ENCODE results near the gene DIAPH2.
"Not testable (repeated sequence)": the region's sequence is repeated elsewhere in the genome, so short reads cannot be mapped to it uniquely, and the experiment has no call there.

DIAPH2 gene

DNA sequence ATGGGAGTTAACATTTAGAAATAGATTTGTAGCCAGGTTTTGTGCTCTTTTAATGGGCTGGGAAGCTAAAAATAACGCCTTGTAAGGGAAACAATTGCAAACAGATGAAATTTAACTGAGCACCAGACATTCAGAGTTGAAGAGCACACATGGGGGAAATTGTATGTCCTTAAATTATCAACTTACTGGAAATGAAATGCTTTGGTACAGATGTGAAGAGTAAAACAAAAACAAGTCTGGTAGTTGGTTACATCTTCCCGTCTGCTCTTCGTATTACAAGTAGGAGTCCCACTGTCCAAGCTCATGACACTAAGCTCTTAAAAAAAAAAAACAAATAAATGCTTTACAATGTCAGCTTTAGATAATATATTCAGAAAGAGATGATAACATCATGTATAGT is 139.5 kb downstream of the DIAPH2 start:
- Mint-ChIP-seq H3K9me3 (no peaks in the 10 kb centered on the region), H3K27me3 (no peaks in the 10 kb centered on the region), H3K4me3 (no peak overlapping the region), H3K27ac (no peak overlapping the region), H3K36me3 (no peaks in the 10 kb centered on the region), H3K4me1 (no peaks in the 10 kb centered on the region)
- no peak for DNase-seq
- CTCF ChIA-PET: no interaction called here

DNA sequence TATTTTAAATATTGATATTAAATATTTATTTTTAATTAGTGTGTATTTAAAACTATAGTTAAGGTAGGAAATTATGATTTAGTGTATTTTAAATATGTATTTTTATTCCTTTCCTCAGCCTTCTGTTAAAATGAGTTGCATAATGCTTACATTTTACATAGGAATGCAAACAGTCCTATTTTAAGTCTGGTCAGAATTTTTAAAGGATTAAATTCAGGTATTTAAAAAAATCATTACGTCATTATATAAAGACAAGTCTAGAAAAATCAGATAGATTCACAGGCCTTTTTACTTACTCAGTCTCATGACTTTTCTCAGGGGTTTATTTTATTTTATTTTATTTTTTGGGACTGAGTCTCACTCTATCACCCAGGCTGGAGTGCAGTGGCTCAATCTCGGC is 148.7 kb downstream of the DIAPH2 start:
- Mint-ChIP-seq H3K27me3 (no peaks in the 10 kb centered on the region), H3K9me3 (no peaks in the 10 kb centered on the region), H3K36me3 (no peaks in the 10 kb centered on the region), H3K27ac (no peak overlapping the region), H3K4me1 (no peaks in the 10 kb centered on the region), H3K4me3 (no peak overlapping the region)
- no peak for DNase-seq
- CTCF ChIA-PET: no interaction called here

DNA sequence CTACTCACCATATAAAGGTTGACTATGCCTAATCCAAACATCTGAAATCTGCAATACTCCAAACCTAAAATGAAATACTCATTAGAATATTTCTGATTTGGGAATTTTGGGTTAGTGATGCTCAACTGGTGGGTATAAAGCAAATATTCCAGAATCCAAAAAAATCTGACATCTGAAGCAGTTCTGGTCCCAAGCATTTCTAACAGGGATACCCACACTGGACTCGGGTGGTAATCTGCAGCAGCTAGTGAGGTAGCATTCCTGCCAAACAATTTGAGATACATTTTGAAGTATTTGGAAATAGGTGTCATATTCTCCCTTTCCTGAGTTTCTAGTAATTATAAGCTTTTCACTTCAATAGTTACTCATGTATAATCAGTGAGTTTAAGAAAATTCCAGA is 149.5 kb downstream of the DIAPH2 start:
- H3K36me3 Mint-ChIP-seq: no peaks in the 10 kb centered on the region
- H3K4me1 Mint-ChIP-seq: no peaks in the 10 kb centered on the region
- no peak overlapping the region for H3K4me3 Mint-ChIP-seq
- no peaks in the 10 kb centered on the region for H3K9me3 Mint-ChIP-seq
- CTCF ChIA-PET: no interaction called here
- no peaks in the 10 kb centered on the region for H3K27me3 Mint-ChIP-seq
- DNase-seq: no peak
- no peak overlapping the region for H3K27ac Mint-ChIP-seq

DNA sequence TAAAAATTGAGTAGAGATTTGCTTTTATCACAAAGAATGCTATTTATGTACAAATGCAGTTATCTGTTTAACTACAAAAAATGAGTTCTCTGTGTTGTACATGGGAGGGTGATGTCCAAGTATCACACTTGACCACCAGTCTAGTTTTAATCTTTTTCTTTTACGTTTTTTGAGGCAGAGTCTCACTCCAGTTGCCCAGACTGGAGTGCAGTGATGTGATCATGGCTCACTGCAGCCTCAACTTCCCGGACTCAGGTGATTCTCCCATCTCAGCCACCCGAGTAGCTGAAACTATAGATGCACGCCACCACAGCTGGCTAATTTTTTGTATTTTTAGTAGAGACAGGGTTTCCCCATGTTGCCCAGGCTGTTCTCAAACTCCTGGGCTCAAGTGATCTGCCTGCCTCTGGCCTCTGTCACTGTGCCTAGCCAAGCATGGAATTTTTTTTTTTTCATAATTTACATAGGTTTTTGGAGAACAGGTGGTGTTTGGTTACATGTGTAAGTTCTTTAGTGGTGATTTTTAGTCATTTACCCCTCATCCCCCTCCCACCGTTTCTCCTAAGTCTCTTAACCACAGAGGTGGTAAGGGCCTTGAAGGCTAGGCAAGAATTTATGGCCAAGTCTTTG is 151.1 kb downstream of the DIAPH2 start:
- Mint-ChIP-seq H3K4me1 (no peaks in the 10 kb centered on the region), H3K27ac (no peak overlapping the region), H3K9me3 (no peaks in the 10 kb centered on the region), H3K4me3 (no peak overlapping the region), H3K27me3 (no peaks in the 10 kb centered on the region), H3K36me3 (no peaks in the 10 kb centered on the region)
- CTCF ChIA-PET: no interaction called here
- DNase-seq: no peak

DNA sequence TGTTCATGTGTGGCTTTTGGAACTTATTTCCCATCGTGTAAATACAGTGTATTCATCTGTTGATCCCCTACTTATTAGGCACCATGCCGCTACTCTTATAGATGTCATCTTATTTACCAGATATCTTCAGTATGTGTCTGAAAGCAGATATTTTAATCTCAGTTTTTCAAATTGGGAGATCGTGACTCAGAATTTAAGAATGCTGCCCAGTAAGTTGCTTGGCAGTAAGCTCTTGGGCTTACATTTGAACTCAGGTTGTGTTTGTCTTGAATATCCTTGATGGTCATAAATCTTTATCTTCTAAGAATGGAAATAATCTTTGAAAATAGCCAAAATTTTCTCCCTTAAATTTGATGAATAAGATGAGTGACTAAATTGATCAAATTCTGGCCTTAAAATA is 153.2 kb downstream of the DIAPH2 start:
- CTCF ChIA-PET: no interaction called here
- Mint-ChIP-seq H3K4me1 (no peaks in the 10 kb centered on the region), H3K27me3 (no peaks in the 10 kb centered on the region), H3K27ac (no peak overlapping the region), H3K9me3 (no peaks in the 10 kb centered on the region), H3K36me3 (no peaks in the 10 kb centered on the region), H3K4me3 (no peak overlapping the region)
- DNase-seq: no peak

DNA sequence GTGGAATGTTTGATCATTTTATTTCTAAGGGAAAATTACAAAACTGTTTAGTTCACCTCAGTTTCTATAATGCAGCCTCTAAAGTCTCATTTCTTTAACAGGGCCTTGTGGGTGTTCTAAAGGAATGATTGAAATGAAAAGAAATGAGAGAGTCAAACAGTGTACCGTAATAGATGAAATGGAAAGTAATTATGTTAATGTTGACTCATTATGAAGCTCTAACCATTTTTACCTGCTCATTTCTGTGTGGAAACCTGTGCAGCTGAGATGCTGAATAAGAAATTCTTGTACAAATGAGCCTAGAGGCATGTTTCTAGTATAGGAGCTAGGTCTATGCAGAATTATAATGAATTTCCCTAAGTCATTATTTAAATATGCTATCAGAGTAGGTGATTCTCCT is 153.9 kb downstream of the DIAPH2 start:
- H3K27me3 Mint-ChIP-seq: no peaks in the 10 kb centered on the region
- no peaks in the 10 kb centered on the region for H3K4me1 Mint-ChIP-seq
- no peaks in the 10 kb centered on the region for H3K9me3 Mint-ChIP-seq
- no peak overlapping the region for H3K27ac Mint-ChIP-seq
- H3K4me3 Mint-ChIP-seq: no peak overlapping the region
- CTCF ChIA-PET: no interaction called here
- DNase-seq: no peak
- H3K36me3 Mint-ChIP-seq: no peaks in the 10 kb centered on the region

DNA sequence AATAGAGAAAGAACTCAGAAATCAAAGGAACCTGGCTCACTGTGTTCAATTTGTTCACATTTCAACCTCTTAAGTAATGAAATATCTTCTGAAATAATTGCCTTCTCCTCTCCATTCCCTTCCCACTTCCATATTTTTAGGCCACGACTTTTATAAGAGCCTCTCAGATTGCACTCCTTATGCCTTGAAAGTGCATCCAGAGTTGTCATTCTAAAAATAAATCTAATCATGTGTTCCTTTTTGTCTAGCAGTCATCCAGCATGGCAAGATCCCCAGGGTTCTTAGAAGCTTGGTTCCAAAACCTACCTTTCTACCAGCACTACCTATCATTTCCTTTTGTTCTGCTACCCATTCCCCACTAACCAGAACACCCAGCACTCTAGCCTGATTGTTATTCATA is 156.7 kb downstream of the DIAPH2 start:
- DNase-seq: no peak
- Mint-ChIP-seq H3K4me1 (no peaks in the 10 kb centered on the region), H3K27ac (no peak overlapping the region), H3K9me3 (no peaks in the 10 kb centered on the region), H3K27me3 (no peaks in the 10 kb centered on the region), H3K36me3 (no peaks in the 10 kb centered on the region), H3K4me3 (no peak overlapping the region)
- CTCF ChIA-PET: no interaction called here

DNA sequence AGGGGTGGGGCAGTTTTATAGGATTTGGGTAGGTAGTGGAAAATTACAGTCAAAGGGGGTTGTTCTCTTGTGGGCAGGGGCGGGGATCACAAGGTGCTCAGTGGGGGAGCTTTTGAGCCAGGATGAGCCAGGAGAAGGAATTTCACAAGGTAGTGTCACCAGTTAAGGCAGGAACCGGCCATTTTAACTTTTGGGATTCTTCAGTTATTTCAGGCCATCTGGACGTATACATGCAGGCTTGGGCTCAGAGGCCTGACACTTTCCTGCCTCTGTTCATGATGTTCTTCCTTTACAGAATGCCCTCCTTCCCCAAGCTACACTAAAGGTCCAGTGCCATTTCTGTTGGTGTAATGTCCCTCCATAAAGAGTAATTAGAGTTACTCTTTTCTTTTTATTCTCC is 157.2 kb downstream of the DIAPH2 start:
- H3K4me3 Mint-ChIP-seq, H3K9me3 Mint-ChIP-seq, H3K4me1 Mint-ChIP-seq, H3K36me3 Mint-ChIP-seq, H3K27ac Mint-ChIP-seq, H3K27me3 Mint-ChIP-seq, CTCF ChIA-PET, DNase-seq: not testable (repeated sequence)

DNA sequence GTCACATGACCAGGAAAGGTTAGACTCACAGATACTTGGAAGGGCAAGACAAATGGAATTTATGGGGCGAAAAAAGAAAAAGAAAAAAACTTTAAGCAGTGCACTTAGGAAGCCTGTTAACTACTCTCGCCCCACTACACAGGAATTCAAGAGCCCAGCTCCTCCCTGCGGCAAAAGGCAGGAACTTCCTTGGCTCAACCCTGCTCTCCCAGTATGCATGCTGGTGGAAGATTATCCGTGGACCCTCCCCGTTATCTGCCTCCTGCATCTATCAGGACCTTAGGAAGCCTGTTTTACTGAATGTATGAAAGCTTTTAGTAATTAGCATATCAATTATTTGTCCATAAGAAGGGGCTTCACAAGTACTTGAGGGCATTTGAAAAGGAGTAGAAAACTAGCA is 158.9 kb downstream of the DIAPH2 start:
- Mint-ChIP-seq H3K27me3 (no peaks in the 10 kb centered on the region), H3K9me3 (no peaks in the 10 kb centered on the region), H3K36me3 (no peaks in the 10 kb centered on the region), H3K4me1 (no peaks in the 10 kb centered on the region), H3K4me3 (no peak overlapping the region), H3K27ac (no peak overlapping the region)
- CTCF ChIA-PET: no interaction called here
- no peak for DNase-seq

DNA sequence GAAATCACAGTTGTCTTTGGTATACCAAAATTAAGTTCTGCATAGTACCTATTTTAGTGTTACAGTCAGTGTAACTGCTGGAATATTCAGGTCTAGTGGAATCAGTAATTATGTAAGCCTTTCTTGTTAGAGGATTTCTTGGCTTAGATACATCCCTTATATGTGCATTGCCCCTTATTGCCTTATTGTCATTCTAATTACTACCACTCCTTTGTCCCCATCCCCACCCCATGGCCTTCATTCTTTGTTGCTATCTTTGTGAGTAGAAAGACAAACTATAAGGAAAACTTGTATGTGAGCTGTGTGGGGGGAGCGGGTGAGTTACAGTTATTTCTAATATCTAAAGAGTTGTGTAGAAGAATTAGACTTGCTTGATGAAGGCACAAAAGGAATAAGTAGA is 162.2 kb downstream of the DIAPH2 start:
- CTCF ChIA-PET: no interaction called here
- Mint-ChIP-seq H3K36me3 (no peaks in the 10 kb centered on the region), H3K27ac (no peak overlapping the region), H3K4me1 (no peaks in the 10 kb centered on the region), H3K4me3 (no peak overlapping the region), H3K9me3 (no peaks in the 10 kb centered on the region), H3K27me3 (no peaks in the 10 kb centered on the region)
- DNase-seq: no peak

DNA sequence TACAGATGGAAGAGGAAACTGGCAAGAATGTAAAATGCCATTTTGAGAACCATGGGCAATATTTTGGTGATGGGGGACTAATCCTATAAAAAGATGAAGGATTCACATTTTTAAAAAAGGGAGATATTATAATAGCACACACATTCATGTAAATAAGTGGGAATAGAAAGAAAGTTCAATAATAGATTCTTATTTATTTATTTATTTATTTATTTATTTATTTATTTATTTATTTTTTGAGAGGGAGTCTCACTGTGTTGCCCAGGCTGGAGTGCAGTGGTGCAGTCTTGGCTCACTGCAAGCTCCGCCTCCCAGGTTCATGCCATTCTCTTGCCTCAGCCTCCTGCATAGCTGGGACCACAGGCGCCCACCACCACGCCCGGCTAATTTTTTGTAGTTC is 174.8 kb downstream of the DIAPH2 start:
- H3K27ac Mint-ChIP-seq, H3K36me3 Mint-ChIP-seq, DNase-seq, H3K4me3 Mint-ChIP-seq, H3K27me3 Mint-ChIP-seq, H3K9me3 Mint-ChIP-seq, H3K4me1 Mint-ChIP-seq, CTCF ChIA-PET: not testable (repeated sequence)

DNA sequence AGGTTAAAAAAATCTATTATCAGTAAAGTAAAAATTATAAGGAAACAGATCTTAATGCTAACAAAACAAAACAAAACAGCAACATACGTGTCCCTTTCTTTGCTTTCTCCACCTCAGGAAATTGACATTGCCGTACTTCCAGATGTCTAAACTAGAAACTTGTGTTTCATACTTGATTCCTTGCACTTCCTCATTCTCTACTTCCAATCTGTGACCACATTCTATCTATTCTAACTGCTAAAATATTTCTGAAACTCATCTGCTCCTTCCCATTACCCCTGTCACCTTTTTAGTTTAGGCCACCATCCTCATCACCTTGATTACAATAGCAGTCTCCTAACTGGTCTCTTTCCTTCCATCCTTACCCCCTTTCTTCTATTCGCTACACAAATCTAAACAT is 176.6 kb downstream of the DIAPH2 start:
- no peaks in the 10 kb centered on the region for H3K9me3 Mint-ChIP-seq
- no peak overlapping the region for H3K4me3 Mint-ChIP-seq
- no peak for DNase-seq
- H3K27ac Mint-ChIP-seq: no peak overlapping the region
- CTCF ChIA-PET: no interaction called here
- no peaks in the 10 kb centered on the region for H3K27me3 Mint-ChIP-seq
- H3K36me3 Mint-ChIP-seq: no peaks in the 10 kb centered on the region
- no peaks in the 10 kb centered on the region for H3K4me1 Mint-ChIP-seq

DNA sequence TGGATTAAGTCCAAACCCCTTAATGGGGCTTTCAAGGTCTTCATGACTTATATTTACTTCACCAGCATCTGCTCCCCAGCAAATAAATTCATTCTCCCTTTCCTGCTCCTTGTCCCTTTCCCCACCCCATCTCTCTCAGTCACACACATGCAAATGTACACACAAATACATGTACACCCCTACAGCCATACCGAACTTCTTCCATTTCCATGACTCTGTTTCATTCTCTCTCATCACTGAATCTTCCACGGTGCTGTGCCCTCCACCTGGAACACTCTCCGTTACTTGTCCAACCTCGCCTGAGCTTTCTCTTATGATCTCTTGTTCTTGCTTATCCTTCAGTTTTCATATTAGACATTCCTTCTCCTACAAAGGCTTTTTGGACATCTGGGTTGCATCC is 177.0 kb downstream of the DIAPH2 start:
- Mint-ChIP-seq H3K9me3 (no peaks in the 10 kb centered on the region), H3K27me3 (no peaks in the 10 kb centered on the region), H3K4me3 (no peak overlapping the region), H3K36me3 (no peaks in the 10 kb centered on the region), H3K27ac (no peak overlapping the region), H3K4me1 (no peaks in the 10 kb centered on the region)
- CTCF ChIA-PET: no interaction called here
- no peak for DNase-seq

DNA sequence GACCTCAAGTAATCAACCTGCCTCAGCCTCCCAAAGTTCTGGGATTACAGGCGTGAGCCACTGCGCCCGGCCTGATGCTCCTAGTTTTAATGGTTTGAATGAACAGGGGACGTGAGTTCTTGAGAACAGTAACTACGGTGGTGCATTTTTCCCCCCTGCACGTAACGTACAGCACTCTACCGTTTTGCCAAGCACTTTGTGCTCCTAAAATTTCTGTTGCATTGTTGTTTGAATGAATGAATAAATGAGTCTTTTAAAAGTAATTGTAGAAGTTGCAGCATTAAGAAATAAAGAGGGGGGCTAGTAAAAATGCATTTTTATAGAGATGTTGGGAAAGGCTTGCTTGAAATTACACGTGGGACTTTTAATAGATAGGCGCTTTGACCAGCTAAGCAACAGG is 199.0 kb downstream of the DIAPH2 start, which contains the start of gene RPA4:
RPA4 (plus strand) TSS at position 301 of the 400 bp plus-strand sequence. CDS start 403 bp downstream, outside the sequence.
- no peak for DNase-seq
- Mint-ChIP-seq H3K4me1 (no peaks in the 10 kb centered on the region), H3K36me3 (no peaks in the 10 kb centered on the region), H3K27me3 (no peaks in the 10 kb centered on the region), H3K27ac (no peak within 1 kb of the TSS), H3K4me3 (no peak within 1 kb of the TSS), H3K9me3 (no peaks in the 10 kb centered on the region)
- CTCF ChIA-PET: no interaction called here

DNA sequence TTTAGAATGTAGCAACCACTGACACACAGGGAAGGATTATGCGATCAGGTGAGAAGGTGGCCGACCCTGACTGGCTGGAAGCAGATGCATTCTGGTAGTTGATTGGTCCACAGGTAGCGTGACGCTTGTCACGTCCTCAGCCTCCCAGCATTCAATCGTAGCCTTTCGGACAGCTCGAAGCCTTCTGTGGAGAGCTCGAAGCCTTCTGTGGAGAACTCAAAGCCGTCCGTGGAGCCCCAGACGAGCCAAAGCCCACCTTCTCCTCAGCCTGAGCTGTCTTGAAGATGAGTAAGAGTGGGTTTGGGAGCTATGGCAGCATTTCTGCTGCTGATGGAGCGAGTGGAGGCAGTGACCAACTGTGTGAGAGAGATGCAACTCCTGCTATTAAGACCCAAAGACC is 199.4 kb downstream of the DIAPH2 start:
- Mint-ChIP-seq H3K9me3 (no peaks in the 10 kb centered on the region), H3K27me3 (no peaks in the 10 kb centered on the region)

DNA sequence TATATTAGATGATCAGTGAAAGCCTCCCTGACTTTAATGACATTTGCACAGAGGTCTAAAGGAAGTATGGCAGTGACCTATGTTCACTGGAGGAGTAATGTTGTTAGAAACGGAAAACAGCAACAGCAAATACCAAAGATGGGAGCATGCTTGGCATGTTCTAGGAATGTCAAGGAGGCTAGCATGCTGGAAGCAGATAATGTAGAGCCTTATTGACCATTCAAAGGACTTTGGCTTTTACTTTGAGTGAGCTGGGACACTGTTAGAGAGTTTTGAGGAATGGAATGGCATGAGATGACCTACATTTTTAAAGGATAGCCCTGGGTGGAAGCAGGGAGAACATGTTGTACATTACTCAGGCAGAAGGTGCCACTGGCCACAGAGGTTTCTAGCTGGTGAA is 205.1 kb downstream of the DIAPH2 start:
- no peak overlapping the region for H3K4me3 Mint-ChIP-seq
- no peak overlapping the region for H3K27ac Mint-ChIP-seq
- no peak for DNase-seq
- no peaks in the 10 kb centered on the region for H3K4me1 Mint-ChIP-seq
- H3K36me3 Mint-ChIP-seq: no peaks in the 10 kb centered on the region
- H3K27me3 Mint-ChIP-seq: no peaks in the 10 kb centered on the region
- H3K9me3 Mint-ChIP-seq: no peaks in the 10 kb centered on the region
- CTCF ChIA-PET: no interaction called here

More for the DNA sequence above, 199.4 kb downstream of the DIAPH2 start:
- DNase-seq: no peak
- H3K4me1 Mint-ChIP-seq: no peaks in the 10 kb centered on the region
- CTCF ChIA-PET: no interaction called here
- H3K27ac Mint-ChIP-seq: no peak overlapping the region
- H3K4me3 Mint-ChIP-seq: no peak overlapping the region
- H3K36me3 Mint-ChIP-seq: no peaks in the 10 kb centered on the region

Measured in activated naive CD4-positive, alpha-beta T cell treated with anti-CD3 and anti-CD28 coated beads, Interleukin-2, amount 10 ng/mL, durations not matched to agents 7 days and 5 days (primary cell).